GM23338 (cell line): ENCODE measurements around the gene SYVN1. TPM values are rescaled to one million over a fixed set of nuclear protein-coding genes. Genes with fewer than 3 reads are reported as not detected.

Source experiments
- ATAC-seq: fragments of 200-7000 bp; cut with Tn5 transposase; 3 replicates; pipeline ENCODE4 v1.9.1; 2020
- DNase-seq: peaks from one replicate; pipeline ENCODE4 v3.0.0-alpha.2; 2015; ENCODE audit warnings: low spot score
- H2AFZ ChIP-seq: fragments of 200-600 bp; sonication (generic); 2 replicates; pipeline ENCODE4 v1.8.0; 2016; ENCODE audit warnings: antibody characterized with exemption, mild to moderate bottlenecking, moderate library complexity
- H3F3A ChIP-seq: fragments of 200-600 bp; sonication (generic); replicated peaks from 2 replicates; pipeline ENCODE4 v1.8.0; 2017; ENCODE audit warnings: antibody characterized with exemption, mixed run types, low read depth
- H3K27ac ChIP-seq: fragments of 200-600 bp; sonication (generic); 2 replicates; pipeline ENCODE4 v1.6.1; 2016; ENCODE audit warnings: low read depth
- H3K27me3 ChIP-seq: fragments of 200-600 bp; sonication (generic); 2 replicates; pipeline ENCODE4 v1.8.0; 2016; ENCODE audit warnings: mild to moderate bottlenecking, mixed run types, moderate library complexity; ENCODE audit not compliant: insufficient read depth
- H3K36me3 ChIP-seq: fragments of 200-600 bp; sonication (generic); 2 replicates; pipeline ENCODE4 v1.8.0; 2016; ENCODE audit warnings: mild to moderate bottlenecking; ENCODE audit not compliant: insufficient read depth
- H3K4me1 ChIP-seq: fragments of 200-600 bp; sonication (generic); 2 replicates; pipeline ENCODE4 v1.8.0; 2016; ENCODE audit warnings: mild to moderate bottlenecking, moderate library complexity; ENCODE audit not compliant: insufficient read depth
- H3K4me2 ChIP-seq: fragments of 200-600 bp; sonication (generic); 2 replicates; pipeline ENCODE4 v1.7.1; 2017; ENCODE audit warnings: mixed run types
- H3K4me3 ChIP-seq: fragments of 200-600 bp; sonication (generic); 2 replicates; pipeline ENCODE4 v1.6.1; 2016; ENCODE audit warnings: mixed run types
- H3K79me2 ChIP-seq: fragments of 200-600 bp; sonication (generic); replicated peaks from 2 replicates; pipeline ENCODE4 v1.8.0; 2017; ENCODE audit warnings: mild to moderate bottlenecking; ENCODE audit not compliant: insufficient read depth
- H3K9me2 ChIP-seq: fragments of 200-600 bp; sonication (generic); 2 replicates; pipeline ENCODE4 v1.8.0; 2017; ENCODE audit not compliant: insufficient read depth
- H4K20me1 ChIP-seq: fragments of 200-600 bp; sonication (generic); replicated peaks from 2 replicates; pipeline ENCODE4 v1.8.0; 2017; ENCODE audit warnings: mild to moderate bottlenecking; ENCODE audit not compliant: insufficient read depth
- H3K27ac Mint-ChIP-seq: 2 replicates; pipeline ENCODE4 v1.8.0; 2020; ENCODE audit warnings: inconsistent platforms, mild to moderate bottlenecking, moderate library complexity, mixed read lengths
- H3K27me3 Mint-ChIP-seq: 3 replicates; pipeline ENCODE4 v1.8.0; 2022; ENCODE audit warnings: low read depth, mild to moderate bottlenecking, moderate library complexity, mixed read lengths, inconsistent platforms; ENCODE audit not compliant: insufficient read depth, poor library complexity
- H3K36me3 Mint-ChIP-seq: 3 replicates; pipeline ENCODE4 v1.8.0; 2021; ENCODE audit warnings: low read depth, mild to moderate bottlenecking, inconsistent platforms, moderate library complexity, mixed read lengths
- H3K4me1 Mint-ChIP-seq: 3 replicates; pipeline ENCODE4 v1.8.0; 2020; ENCODE audit warnings: mild to moderate bottlenecking, inconsistent platforms, mixed read lengths
- H3K4me3 Mint-ChIP-seq: 3 replicates; pipeline ENCODE4 v1.8.0; 2021; ENCODE audit warnings: moderate library complexity, mild to moderate bottlenecking, inconsistent platforms, mixed read lengths
- H3K9me3 Mint-ChIP-seq: 3 replicates; pipeline ENCODE4 v1.8.0; 2020; ENCODE audit warnings: moderate library complexity, mild to moderate bottlenecking, inconsistent platforms, mixed read lengths
- ETS1 ChIP-seq: IDR thresholded peaks from 2 replicates; pipeline ENCODE4 v1.6.1; 2016; ENCODE audit warnings: antibody characterized with exemption
- EZH2 ChIP-seq: fragments of 200-600 bp; sonication (generic); IDR thresholded peaks from one replicate; pipeline ENCODE4 v1.8.0; 2017; ENCODE audit warnings: antibody characterized with exemption, mild to moderate bottlenecking, low read depth; ENCODE audit not compliant: unreplicated experiment
- EZH2phosphoT487 ChIP-seq: fragments of 200-600 bp; sonication (generic); IDR thresholded peaks from one replicate; pipeline ENCODE4 v1.8.1; 2018; ENCODE audit warnings: antibody characterized with exemption; ENCODE audit not compliant: unreplicated experiment
- NANOG ChIP-seq: IDR thresholded peaks from 2 replicates; pipeline ENCODE4 v1.6.1; 2016; ENCODE audit warnings: antibody characterized with exemption, borderline replicate concordance
- POLR2AphosphoS5 ChIP-seq: IDR thresholded peaks from 2 replicates; pipeline ENCODE4 v1.6.1; 2016; ENCODE audit warnings: antibody characterized with exemption, low read depth
- REST ChIP-seq: IDR thresholded peaks from one replicate; pipeline ENCODE4 v1.6.1; 2018; ENCODE audit warnings: antibody characterized with exemption; ENCODE audit not compliant: unreplicated experiment
- ZNF114 ChIP-seq: fragments of 250-450 bp; sonication (Bioruptor Pico); IDR thresholded peaks from 2 replicates; pipeline ENCODE4 v1.5.0; 2020; ENCODE audit warnings: mild to moderate bottlenecking, moderate library complexity
- ZNF331 ChIP-seq: fragments of 250-450 bp; sonication (Bioruptor Pico); IDR thresholded peaks from 2 replicates; pipeline ENCODE4 v1.5.0; 2020; ENCODE audit warnings: low read depth, mild to moderate bottlenecking, moderate library complexity
- ZNF462 ChIP-seq: fragments of 250-450 bp; sonication (Bioruptor Pico); IDR thresholded peaks from 2 replicates; pipeline ENCODE4 v1.5.0; 2020; ENCODE audit warnings: mild to moderate bottlenecking, moderate library complexity
- polyA plus RNA-seq: library from polyadenylated mRNA; unstranded; fragments of >200 nt; fragmentation: Nextera tagmentation; extraction: Ambion mirVana; gene quantifications from 2 replicates; pipeline ENCODE4 v1.2.1, GENCODE V29; 2016
- total RNA-seq: library from RNA; depleted of rRNA; stranded (reverse); fragments of >200 nt; shearing (Covaris generic); gene quantifications from 2 replicates; pipeline ENCODE4 v1.2.3, GENCODE V29; 2014

SYVN1 gene
- total and polyA plus RNA-seq, 2 experiments from 2014 or later, result 13.8 to 28.7 TPM

GRCh38 chr11:65148657-65149056 lies 14.3 kb upstream of the SYVN1 start (continued):
- no peak for TF ChIP-seq ETS1

GRCh38 chr11:65147352-65148075 lies 13.2 kb upstream of the SYVN1 start:
- TF ChIP-seq NANOG (no peak), EZH2 (no peak), POLR2AphosphoS5 (no peak), ETS1 (no peak), EZH2phosphoT487 (no peak), REST (no peak), ZNF462 (CRISPR knock-in tag) (no peak), ZNF114 (CRISPR knock-in tag) (no peak), ZNF331 (CRISPR knock-in tag) (no peak)
- Histone ChIP-seq H3K27me3 (no peaks in the 10 kb centered on the region), H3K79me2 (no peaks in the 10 kb centered on the region), H3K4me2 (no peak overlapping the region), H3F3A (no peaks in the 10 kb centered on the region), H4K20me1 (no peaks in the 10 kb centered on the region), H3K4me3 (no peak overlapping the region), H3K27ac (no peak overlapping the region), H2AFZ (no peak overlapping the region), H3K4me1 (no peaks in the 10 kb centered on the region), H3K9me2 (no peaks in the 10 kb centered on the region), H3K36me3 (no peaks in the 10 kb centered on the region)
- Mint-ChIP-seq H3K9me3 (peaks cover 9% of the 10 kb centered on the region; the same call in 1 of the 3 replicates), H3K36me3 (no peaks in the 10 kb centered on the region; the same call in 2 of the 3 replicates), H3K4me3 (no peak overlapping the region), H3K4me1 (peaks cover 5% of the 10 kb centered on the region; the same call in 1 of the 3 replicates), H3K27me3 (peaks cover 19% of the 10 kb centered on the region), H3K27ac (no peak overlapping the region)
- ATAC-seq (no peak), DNase-seq (no peak)
